HepG2 (cell line): ENCODE data around the gene PNPLA2.

ENCODE experiments used
- ATF3 ChIP-seq: sonication (generic); formaldehyde crosslinking; IDR thresholded peaks from 2 replicates; pipeline ENCODE4 v1.4.0; 2020; ENCODE audit warnings: missing genetic modification reagents
- ATF4 ChIP-seq, 2 experiments: fragments of 450-650 bp in 1 of 2; sonication (generic) in 1 of 2; formaldehyde crosslinking; IDR thresholded peaks; 2 replicates each; pipeline versions ENCODE4 v1.5.0 to v1.8.0; 2020 to 2022; ENCODE audit warnings: mild to moderate bottlenecking in 1 of 2, missing genetic modification reagents in 1 of 2
- FOXK2 ChIP-seq: fragments of 450-650 bp; IDR thresholded peaks from 2 replicates; pipeline ENCODE4 v1.6.1; 2016
- GATAD2A ChIP-seq: IDR thresholded peaks from 2 replicates; pipeline ENCODE4 v1.6.1; 2016
- MXI1 ChIP-seq: IDR thresholded peaks from 3 replicates; pipeline ENCODE4 v1.6.1; 2012; ENCODE audit warnings: low read depth, low read length, inconsistent platforms, borderline replicate concordance
- NR2C2 ChIP-seq: sonication (generic); formaldehyde crosslinking; IDR thresholded peaks from 2 replicates; pipeline ENCODE4 v1.4.0; 2020; ENCODE audit warnings: missing genetic modification reagents, mild to moderate bottlenecking, moderate library complexity, borderline replicate concordance
- ZKSCAN8 ChIP-seq: IDR thresholded peaks from 2 replicates; pipeline ENCODE4 v1.6.1; 2016; ENCODE audit warnings: borderline replicate concordance, missing genetic modification reagents, missing compliant biosample characterization
- ZNF766 ChIP-seq: sonication (generic); formaldehyde crosslinking; IDR thresholded peaks from 2 replicates; pipeline ENCODE4 v1.5.0; 2020; ENCODE audit warnings: missing genetic modification reagents, borderline replicate concordance

GRCh38 chr11:862696-863022 lies 43.9 kb downstream of the PNPLA2 start:
- TF ChIP-seq ZKSCAN8 (CRISPR knock-in tag): no peak
- TF ChIP-seq ATF3 (CRISPR knock-in tag): no peak
- no peak for TF ChIP-seq ATF4 (CRISPR knock-in tag; IDR thresholded peaks at IDR 0.05)
- TF ChIP-seq GATAD2A (CRISPR knock-in tag): no peak
- no peak for TF ChIP-seq NR2C2 (CRISPR knock-in tag)
- TF ChIP-seq ZNF766: no peak
- no peak for TF ChIP-seq FOXK2
- TF ChIP-seq MXI1: no peak
